ENCODE data around the gene E2F4.

Gene E2F4

GRCh38 chr16:67234180-67234597 is 42.2 kb downstream of the E2F4 start:
- no peak for DNase-seq (ENCODE audit: low read depth in 2 of 2)

- DNase-seq (ENCODE audit: low read depth in 2 of 2), result no peak
Observed at GRCh38 chr16:67235816-67236562, 44.0 kb downstream of the E2F4 start.

GRCh38 chr16:67236563-67237395 is 44.8 kb downstream of the E2F4 start:
- DNase-seq (ENCODE audit: low read depth in 2 of 2), result peak; percentile 78 to 86

- DNase-seq (ENCODE audit: low read depth in 2 of 2), result no peak
Observed at GRCh38 chr16:67237396-67238277, 45.7 kb downstream of the E2F4 start.

GRCh38 chr16:67238278-67238575 is 46.3 kb downstream of the E2F4 start:
- DNase-seq (ENCODE audit: low read depth in 2 of 2), result no peak

GRCh38 chr16:67238806-67239470 is 47.0 kb downstream of the E2F4 start:
- DNase-seq (ENCODE audit: low read depth in 2 of 2), result no peak

DNA sequence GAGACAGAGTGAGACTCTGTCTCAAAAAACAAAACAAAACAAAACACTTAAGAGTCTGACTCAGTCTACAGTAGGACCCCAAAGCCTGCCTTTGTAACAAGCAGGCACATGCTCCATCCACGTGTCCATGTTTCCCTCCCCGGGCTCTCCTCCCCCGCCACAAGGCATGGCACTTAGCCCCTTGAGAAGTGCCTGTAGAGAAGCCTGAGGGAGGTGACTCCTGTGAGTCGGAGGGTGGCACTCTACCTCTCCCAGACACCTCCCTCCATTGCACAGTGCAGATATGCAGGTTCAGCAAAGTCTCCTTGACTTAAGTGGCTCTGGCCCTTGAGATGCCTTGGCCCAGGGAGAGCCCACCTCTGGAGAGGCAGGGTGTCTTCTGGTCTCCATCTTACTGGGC is 48.6 kb downstream of the E2F4 start:
- DNase-seq (ENCODE audit: low read depth in 2 of 2), result no peak

DNA sequence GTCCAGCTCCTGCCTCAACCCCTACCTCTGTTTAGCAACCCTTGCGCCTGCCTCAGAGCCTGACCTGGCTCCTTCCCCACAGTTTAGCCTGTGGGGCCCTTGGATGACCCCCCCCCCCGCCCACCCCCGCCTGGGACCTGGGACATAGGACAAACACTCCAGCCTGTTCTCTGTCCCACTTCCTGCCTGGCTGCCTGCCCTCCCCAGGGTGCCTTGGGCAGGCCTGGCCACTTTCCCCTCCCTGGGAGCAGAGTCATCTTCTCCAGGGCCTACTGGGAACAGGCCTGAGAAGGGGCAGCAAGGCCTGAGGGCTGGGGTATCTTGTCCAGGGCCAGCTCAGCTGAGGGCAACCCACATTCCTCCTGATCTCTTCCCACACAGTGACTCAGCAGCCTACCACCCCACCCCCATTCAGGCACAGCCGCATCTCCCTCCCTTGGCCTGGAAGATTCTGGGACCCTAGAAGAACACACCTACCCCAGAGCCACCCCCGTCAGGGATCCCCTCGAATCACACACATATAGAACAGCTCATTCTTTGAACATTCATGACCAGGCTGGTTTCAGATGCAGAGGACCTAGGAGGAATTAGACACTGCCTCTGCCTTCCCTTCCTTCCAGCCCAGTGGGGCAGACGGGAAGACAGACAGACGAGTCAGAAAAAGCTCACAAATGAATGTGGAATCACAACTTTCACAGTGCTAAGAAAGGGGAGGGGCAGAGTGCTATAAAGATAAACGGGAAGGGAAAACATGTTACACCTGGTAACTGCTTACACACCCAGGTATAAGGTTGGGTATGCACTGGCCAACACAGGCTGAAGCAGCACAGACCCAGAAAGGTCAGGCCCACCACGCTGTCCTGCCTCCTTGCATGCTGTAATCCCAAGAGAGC is 49.3 kb downstream of the E2F4 start:
- no peak for DNase-seq (ENCODE audit: low read depth in 2 of 2)

GRCh38 chr16:67242138-67242730 is 50.3 kb downstream of the E2F4 start:
- no peak for DNase-seq (ENCODE audit: low read depth in 2 of 2)

DNA sequence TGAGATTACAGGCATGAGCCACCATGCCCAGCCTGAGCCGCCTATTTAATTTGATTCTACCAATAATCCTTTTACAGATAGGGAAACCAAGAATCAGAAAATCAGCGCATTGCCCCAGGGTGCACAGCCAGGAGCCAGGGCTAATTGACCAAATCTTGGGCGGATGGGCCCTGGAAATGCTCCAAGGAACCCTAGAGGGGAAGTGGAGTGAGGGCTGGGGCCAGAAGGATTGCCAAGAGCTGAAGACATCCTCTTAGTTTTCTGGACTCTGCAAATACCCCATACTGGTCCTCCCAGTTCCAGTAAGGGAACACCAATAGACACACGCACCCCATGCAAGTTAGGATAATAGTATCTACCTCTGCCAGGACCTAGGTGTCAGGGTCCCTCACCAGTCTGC is 51.5 kb downstream of the E2F4 start:
- DNase-seq (ENCODE audit: low read depth in 2 of 2), result no peak

DNA sequence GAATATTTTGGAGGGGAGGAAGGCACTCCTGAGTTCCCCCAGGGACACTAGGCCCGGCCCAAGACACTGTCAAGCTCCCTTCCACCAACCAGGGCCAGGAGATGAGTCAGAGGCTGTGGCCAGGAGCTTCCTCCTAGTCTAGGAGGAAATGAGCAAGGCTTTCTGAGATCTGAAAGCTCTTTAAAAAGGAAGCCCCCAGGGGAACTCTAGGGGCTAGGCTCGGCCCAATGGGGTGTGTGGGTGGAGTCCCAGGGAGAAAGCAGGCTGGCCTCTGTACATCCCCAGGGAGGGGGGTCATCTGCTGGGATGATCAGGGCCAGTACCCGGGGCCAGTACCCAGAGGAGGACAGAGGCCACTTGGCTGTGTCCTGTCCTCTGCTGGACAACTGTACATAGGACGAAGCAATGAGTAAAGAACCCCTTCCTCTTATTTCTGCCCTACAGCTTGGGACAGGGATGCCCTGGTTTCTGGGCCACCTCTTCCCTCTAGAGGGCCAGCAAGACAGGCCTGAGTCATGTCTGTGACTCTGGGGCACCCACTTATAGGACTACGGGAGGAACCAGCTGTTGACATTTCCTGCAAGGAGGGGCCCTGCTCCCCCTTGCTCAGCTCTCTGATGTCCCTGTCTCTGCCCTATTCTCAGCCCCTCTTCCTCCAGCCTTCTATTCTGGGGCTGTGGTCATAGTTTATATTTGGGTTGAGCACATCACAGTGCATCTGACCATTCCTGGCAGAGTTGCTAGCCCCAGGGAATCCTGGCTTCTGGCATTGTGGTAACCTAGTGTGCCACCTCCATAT is 52.6 kb downstream of the E2F4 start:
- peak; percentile 69 to 72 for DNase-seq (ENCODE audit: low read depth in 2 of 2)

GRCh38 chr16:67245186-67245585 is 53.2 kb downstream of the E2F4 start:
- DNase-seq (ENCODE audit: low read depth in 2 of 2), result no peak

- DNase-seq (ENCODE audit: low read depth in 2 of 2), result no peak
Observed at GRCh38 chr16:67245674-67246080, 53.7 kb downstream of the E2F4 start.

DNA sequence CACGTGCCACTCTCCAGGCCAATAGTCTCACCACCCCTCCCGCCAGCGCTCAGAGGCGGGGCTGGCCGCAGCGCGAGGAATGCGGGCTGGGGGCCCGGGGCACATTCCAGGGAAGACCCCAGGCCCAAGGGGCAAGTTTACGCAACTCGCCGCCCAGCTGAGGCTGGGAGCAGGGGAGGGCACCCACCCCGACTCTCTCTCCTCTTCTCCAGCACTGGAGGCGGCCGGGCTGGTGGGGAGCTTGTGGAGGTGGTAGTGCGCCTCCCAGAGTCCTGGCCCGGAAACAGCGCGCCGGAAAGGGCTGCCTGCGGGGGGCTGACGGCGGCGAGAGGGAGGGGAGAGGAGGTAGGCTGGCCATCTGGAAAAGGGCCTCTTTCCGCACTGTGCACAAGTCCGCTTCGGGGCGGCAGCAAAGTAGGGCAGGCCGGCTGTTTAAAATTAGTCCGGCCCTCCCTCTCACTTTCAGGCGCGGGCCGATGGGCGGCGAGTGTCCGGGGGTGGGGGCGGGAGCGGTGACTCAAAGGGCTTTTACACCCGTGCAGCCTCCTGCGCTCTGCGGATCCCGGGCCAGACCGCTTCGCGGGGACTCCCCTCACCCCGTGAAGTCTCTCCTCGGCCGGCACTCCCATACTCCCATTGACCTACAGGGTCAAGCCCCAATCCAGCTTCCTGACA is 54.3 kb downstream of the E2F4 start:
- peak; percentile 54 to 60 for DNase-seq (ENCODE audit: low read depth in 2 of 2)

GRCh38 chr16:67246756-67247191 is 54.8 kb downstream of the E2F4 start:
- DNase-seq (ENCODE audit: low read depth in 2 of 2), result no peak

DNA sequence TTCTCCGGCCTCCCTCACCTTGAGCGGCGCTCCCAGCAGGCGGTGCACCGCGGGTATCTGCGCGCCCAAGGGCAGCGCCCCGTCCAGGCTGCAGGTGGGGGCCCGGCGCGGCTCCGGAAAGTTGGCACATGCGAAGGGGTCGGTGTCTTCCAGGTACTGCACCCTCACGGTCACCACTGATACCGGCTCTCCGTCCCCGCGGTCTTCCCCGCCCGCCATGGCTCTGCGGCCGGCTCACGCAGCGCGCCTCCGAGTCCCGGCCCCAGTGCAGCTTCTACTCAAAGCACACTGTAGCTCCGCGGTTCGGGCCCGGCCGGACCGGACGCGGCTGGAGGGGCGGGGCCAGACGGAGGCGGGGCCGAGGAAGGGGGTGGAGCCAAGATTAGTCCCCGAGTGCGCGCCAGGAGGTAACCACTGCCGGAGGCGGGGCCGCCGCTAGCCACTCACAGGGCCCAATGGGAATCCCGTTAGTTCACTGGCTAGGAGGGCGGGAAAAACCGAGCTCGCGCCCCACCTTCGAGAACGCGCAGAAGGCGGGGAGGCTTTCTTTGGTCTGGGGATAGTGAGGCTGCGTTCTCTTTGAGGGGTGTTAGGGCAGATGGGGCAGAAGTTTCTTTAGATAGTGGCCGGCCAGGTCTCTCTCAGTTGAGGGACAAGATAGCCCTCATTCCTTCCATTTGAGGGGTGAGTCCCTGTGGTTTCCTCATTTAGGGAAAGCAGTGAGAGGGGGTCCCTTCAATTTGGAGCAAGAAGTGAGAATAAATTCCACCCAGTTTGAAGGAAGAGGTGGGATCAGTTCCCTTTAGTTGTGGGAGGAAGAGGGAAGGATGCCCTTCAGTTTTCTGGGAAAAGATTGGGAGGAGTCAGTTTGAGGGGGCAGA is 55.5 kb downstream of the E2F4 start, which contains the start of gene FHOD1:
Gene FHOD1, minus strand, starts transcription at position 290 of the 881 bp plus-strand sequence. Its CDS starts 71 bp downstream, at position 219.
- peak; percentile 99 for DNase-seq (ENCODE audit: low read depth in 2 of 2)

GRCh38 chr16:67248073-67248400 is 56.1 kb downstream of the E2F4 start:
- DNase-seq (ENCODE audit: low read depth in 2 of 2), result no peak

Measured in stimulated activated CD8-positive, alpha-beta memory T cell treated with anti-CD3 and anti-CD28 coated beads, Interleukin-2, amount 100 ng/mL, for 48 hours (primary cell).